GM18868 (cell line): Measurements from ENCODE around the gene PFDN6.

Experiments used
- ATAC-seq: cut with Tn5 transposase; IDR thresholded peaks from one replicate; pipeline ENCODE4 v1.9.1; 2021; ENCODE audit warnings: mild to moderate bottlenecking, moderate library complexity; ENCODE audit not compliant: unreplicated experiment

Gene PFDN6

GRCh38 chr6:33294086-33294823 is 4.9 kb downstream of the PFDN6 start:
- no peak for ATAC-seq

GRCh38 chr6:33295621-33296369 is 6.4 kb downstream of the PFDN6 start:
- no peak for ATAC-seq

- no peak for ATAC-seq
Observed at GRCh38 chr6:33296797-33297405, 7.5 kb downstream of the PFDN6 start.

GRCh38 chr6:33297406-33297955 is 8.1 kb downstream of the PFDN6 start:
- ATAC-seq: no peak

GRCh38 chr6:33297956-33298772 is 8.8 kb downstream of the PFDN6 start:
- ATAC-seq: no peak

GRCh38 chr6:33298773-33299236 is 9.4 kb downstream of the PFDN6 start, which contains the start of gene RGL2:
Gene RGL2 (minus strand): TSS chr6:33298942. CDS start chr6:33298610, 332 bp downstream.
- ATAC-seq: peak; percentile 24

GRCh38 chr6:33299237-33299944 is 10.0 kb downstream of the PFDN6 start:
- peak; percentile 78 for ATAC-seq

- ATAC-seq: no peak
Observed at GRCh38 chr6:33301877-33302276, 12.5 kb downstream of the PFDN6 start.

GRCh38 chr6:33304216-33304615 is 14.8 kb downstream of the PFDN6 start:
- ATAC-seq: no peak

- no peak for ATAC-seq
Observed at GRCh38 chr6:33305052-33305451, 15.7 kb downstream of the PFDN6 start.

GRCh38 chr6:33306356-33306755 is 17.0 kb downstream of the PFDN6 start:
- no peak for ATAC-seq

- peak; percentile 24 for ATAC-seq
Observed at GRCh38 chr6:33312361-33313104, 23.1 kb downstream of the PFDN6 start.

GRCh38 chr6:33313105-33313708 is 23.8 kb downstream of the PFDN6 start:
- ATAC-seq: no peak

- ATAC-seq: peak; percentile 48
Observed at GRCh38 chr6:33313709-33314514, 24.5 kb downstream of the PFDN6 start, which contains the start of gene TAPBP. Gene TAPBP (minus strand): TSS chr6:33314078. CDS start chr6:33314041, 37 bp downstream.

GRCh38 chr6:33314515-33314942 is 25.1 kb downstream of the PFDN6 start:
- no peak for ATAC-seq

GRCh38 chr6:33314943-33315792 is 25.8 kb downstream of the PFDN6 start:
- no peak for ATAC-seq
